ENCODE data around the gene FGD6. TPM values are rescaled to one million over a fixed set of nuclear protein-coding genes. Genes with fewer than 3 reads are reported as not detected.

Gene FGD6
- total and polyA plus RNA-seq, 2 donors (not counting 1 experiment from before 2014, with no cell fraction given) = 1.2 to 8.4 TPM

DNA sequence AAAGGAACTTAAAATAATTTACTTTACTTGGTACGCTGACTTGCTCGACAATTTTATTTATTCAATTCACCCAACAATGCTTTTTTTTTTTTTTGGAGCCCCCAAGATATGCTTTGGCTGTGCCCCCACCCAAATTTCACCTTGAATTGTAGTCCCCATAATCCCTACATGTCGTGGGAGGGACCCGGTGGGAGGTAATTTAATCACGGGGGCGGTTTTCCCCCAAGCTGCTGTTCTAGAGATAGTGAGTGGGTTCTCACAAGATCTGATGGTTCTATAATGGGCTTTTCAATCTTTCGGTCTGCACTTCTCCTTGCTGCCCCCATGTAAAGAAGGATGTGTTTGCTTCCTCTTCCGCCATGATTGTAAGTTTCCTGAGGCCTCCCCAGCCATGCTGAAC is 10.4 kb downstream of the FGD6 start:
- ChIA-PET CTCF (no interaction called here), POLR2A (no interaction called here)
- WGBS (ENCODE audit: insufficient coverage) = no CpG with 5 or more reads among the region's 8 CpGs
- intact Hi-C loops (cut with micrococcal nuclease) = no loop called here
- Histone ChIP-seq H3K36me3 (replicated peaks in 1 of 2; ENCODE audit: control extremely low read depth in 1 of 2, control insufficient read depth in 1 of 2, extremely low read depth in 1 of 2, insufficient read depth in 2 of 2, low read length in 1 of 2) (no peaks in the 10 kb centered on the region), H3K4me1 (ENCODE audit: control insufficient read depth in 2 of 2, insufficient read depth in 2 of 2, low read length in 2 of 2) (peaks cover 4 to 13% of the 10 kb centered on the region in 2 donors), H4K20me1 (ENCODE audit: control insufficient read depth, insufficient read depth, low read length, poor library complexity, severe bottlenecking) (no peaks in the 10 kb centered on the region), H3K4me3 (ENCODE audit: control extremely low read depth in 1 of 5, extremely low read depth in 1 of 5, insufficient read depth in 1 of 5, low read depth in 2 of 5, low read length in 4 of 5) (no peak overlapping the region), H3K9me3 (ENCODE audit: control extremely low read depth in 1 of 3, control insufficient read depth in 2 of 3, insufficient read depth in 1 of 3, low read length in 2 of 3) (no peaks in the 10 kb centered on the region), H3K27me3 (replicated peaks in 1 of 4; ENCODE audit: control extremely low read depth in 1 of 4, control insufficient read depth in 3 of 4, insufficient read depth in 4 of 4, low read length in 3 of 4) (no peaks in the 10 kb centered on the region), H3K9ac (ENCODE audit: low read length) (no peak overlapping the region), H3K79me2 (ENCODE audit: control insufficient read depth, insufficient read depth, low read length) (no peaks in the 10 kb centered on the region), H2AFZ (ENCODE audit: insufficient read depth, low read depth, low read length, poor library complexity, severe bottlenecking) (no peak overlapping the region), H3K27ac (ENCODE audit: low read length in 2 of 2) (no peak overlapping the region), H3K4me2 (replicated peaks; ENCODE audit: low read depth, low read length, poor library complexity, severe bottlenecking) (no peak overlapping the region)
- no peak overlapping the region for H3K27ac Mint-ChIP-seq
- H3K9me3 Mint-ChIP-seq (ENCODE audit: insufficient read depth) = no peaks in the 10 kb centered on the region
- no peak for ATAC-seq (ENCODE audit: low read depth)
- DNase-seq = no peak
- H3K27me3 Mint-ChIP-seq = no peaks in the 10 kb centered on the region
- no peak overlapping the region for H3K4me3 Mint-ChIP-seq
- H3K4me1 Mint-ChIP-seq = peaks cover 24% of the 10 kb centered on the region
- TF ChIP-seq EZH2 (IDR thresholded peaks at IDR 0.05; ENCODE audit: borderline replicate concordance, insufficient read depth, low read depth, low read length, poor library complexity, severe bottlenecking) = no peak
- TF ChIP-seq, protein P1, sequence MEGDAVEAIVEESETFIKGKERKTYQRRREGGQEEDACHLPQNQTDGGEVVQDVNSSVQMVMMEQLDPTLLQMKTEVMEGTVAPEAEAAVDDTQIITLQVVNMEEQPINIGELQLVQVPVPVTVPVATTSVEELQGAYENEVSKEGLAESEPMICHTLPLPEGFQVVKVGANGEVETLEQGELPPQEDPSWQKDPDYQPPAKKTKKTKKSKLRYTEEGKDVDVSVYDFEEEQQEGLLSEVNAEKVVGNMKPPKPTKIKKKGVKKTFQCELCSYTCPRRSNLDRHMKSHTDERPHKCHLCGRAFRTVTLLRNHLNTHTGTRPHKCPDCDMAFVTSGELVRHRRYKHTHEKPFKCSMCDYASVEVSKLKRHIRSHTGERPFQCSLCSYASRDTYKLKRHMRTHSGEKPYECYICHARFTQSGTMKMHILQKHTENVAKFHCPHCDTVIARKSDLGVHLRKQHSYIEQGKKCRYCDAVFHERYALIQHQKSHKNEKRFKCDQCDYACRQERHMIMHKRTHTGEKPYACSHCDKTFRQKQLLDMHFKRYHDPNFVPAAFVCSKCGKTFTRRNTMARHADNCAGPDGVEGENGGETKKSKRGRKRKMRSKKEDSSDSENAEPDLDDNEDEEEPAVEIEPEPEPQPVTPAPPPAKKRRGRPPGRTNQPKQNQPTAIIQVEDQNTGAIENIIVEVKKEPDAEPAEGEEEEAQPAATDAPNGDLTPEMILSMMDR (IDR thresholded peaks at IDR 0.05) = no peak

DNA sequence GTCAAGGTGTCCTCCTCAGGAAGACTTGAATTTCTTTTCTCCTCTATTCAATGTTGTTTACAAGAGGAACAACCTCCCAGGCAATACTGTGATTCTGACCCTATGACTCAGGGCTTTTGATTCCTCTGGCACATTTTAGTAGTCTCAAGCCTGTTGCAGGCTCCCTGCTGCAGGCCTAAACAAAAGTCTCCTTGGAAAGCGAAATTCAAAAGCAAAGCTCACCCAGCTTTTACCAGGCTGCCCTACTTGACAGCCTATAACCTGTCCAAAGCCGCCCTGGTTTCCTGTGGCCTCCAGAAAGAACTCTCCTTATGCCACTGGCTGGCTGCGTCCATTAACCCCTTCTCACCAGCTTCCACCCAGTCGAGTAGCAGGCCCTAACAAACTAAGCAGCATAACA is 11.6 kb downstream of the FGD6 start:
- no peaks in the 10 kb centered on the region for H3K9me3 Mint-ChIP-seq (ENCODE audit: insufficient read depth)
- TF ChIP-seq EZH2 (IDR thresholded peaks at IDR 0.05; ENCODE audit: borderline replicate concordance, insufficient read depth, low read depth, low read length, poor library complexity, severe bottlenecking) = no peak
- TF ChIP-seq, protein P1 (IDR thresholded peaks at IDR 0.05) = no peak
- DNase-seq (no peak), ATAC-seq (ENCODE audit: low read depth) (no peak)
- Histone ChIP-seq H3K27ac (ENCODE audit: low read length in 2 of 2) (no peak overlapping the region), H2AFZ (ENCODE audit: insufficient read depth, low read depth, low read length, poor library complexity, severe bottlenecking) (no peak overlapping the region), H3K79me2 (ENCODE audit: control insufficient read depth, insufficient read depth, low read length) (no peaks in the 10 kb centered on the region), H3K27me3 (replicated peaks in 1 of 4; ENCODE audit: control extremely low read depth in 1 of 4, control insufficient read depth in 3 of 4, insufficient read depth in 4 of 4, low read length in 3 of 4) (no peaks in the 10 kb centered on the region), H3K36me3 (replicated peaks in 1 of 2; ENCODE audit: control extremely low read depth in 1 of 2, control insufficient read depth in 1 of 2, extremely low read depth in 1 of 2, insufficient read depth in 2 of 2, low read length in 1 of 2) (no peaks in the 10 kb centered on the region), H3K9ac (ENCODE audit: low read length) (no peak overlapping the region), H3K9me3 (ENCODE audit: control extremely low read depth in 1 of 3, control insufficient read depth in 2 of 3, insufficient read depth in 1 of 3, low read length in 2 of 3) (no peaks in the 10 kb centered on the region), H3K4me1 (ENCODE audit: control insufficient read depth in 2 of 2, insufficient read depth in 2 of 2, low read length in 2 of 2) (peaks cover 4 to 13% of the 10 kb centered on the region in 2 donors), H3K4me3 (ENCODE audit: control extremely low read depth in 1 of 5, extremely low read depth in 1 of 5, insufficient read depth in 1 of 5, low read depth in 2 of 5, low read length in 4 of 5) (no peak overlapping the region), H3K4me2 (replicated peaks; ENCODE audit: low read depth, low read length, poor library complexity, severe bottlenecking) (no peak overlapping the region), H4K20me1 (ENCODE audit: control insufficient read depth, insufficient read depth, low read length, poor library complexity, severe bottlenecking) (no peaks in the 10 kb centered on the region)
- 49% methylated on average over 4 of the region's 4 CpGs for WGBS (ENCODE audit: insufficient coverage)
- CTCF ChIA-PET = interaction anchor here (0.6 to 1.0 kb wide), 4 partner anchors 10 to 1700 kb away, joined by 3 to 4 read pairs (median 3); partner anchors contain the start of genes FGD6 and VEZT
- H3K27me3 Mint-ChIP-seq = no peaks in the 10 kb centered on the region
- no peak overlapping the region for H3K4me3 Mint-ChIP-seq
- POLR2A ChIA-PET = no interaction called here
- intact Hi-C loops (cut with micrococcal nuclease) = no loop called here
- H3K27ac Mint-ChIP-seq = peak overlapping the region; percentile 91
- H3K4me1 Mint-ChIP-seq = peaks cover 32% of the 10 kb centered on the region
